SK-N-SH (cell line): Measurements from ENCODE around the gene CIC. TPM values are rescaled to one million over a fixed set of nuclear protein-coding genes. Genes with fewer than 3 reads are reported as not detected.

Experiments
- CTCF ChIA-PET: fragments of 300-600, 350-600 bp; formaldehyde crosslinking; extraction: SDS; loops from one replicate; lab custom pipeline; 2021; lab: Yijun Ruan, JAX
- POLR2A ChIA-PET: fragments of 350-600 bp; sonication (Branson Sonifier 250); formaldehyde crosslinking; extraction: SDS; loops from one replicate; lab custom pipeline; 2020; ENCODE audit warnings: antibody characterized with exemption, inconsistent platforms; lab: Yijun Ruan, JAX
- DNase-seq: peaks from one replicate; pipeline ENCODE4 v3.0.0; 2012
- H2AFZ ChIP-seq: fragments of 200-600 bp; sonication (generic); 2 replicates; pipeline ENCODE4 v1.8.1; 2016; ENCODE audit warnings: antibody characterized with exemption, mild to moderate bottlenecking, low read depth
- H3F3A ChIP-seq: fragments of 200-600 bp; sonication (generic); replicated peaks from 2 replicates; pipeline ENCODE3; 2016; ENCODE audit warnings: antibody characterized with exemption, mild to moderate bottlenecking; ENCODE audit not compliant: insufficient read depth
- H3K27ac ChIP-seq, 2 experiments: fragments of 200-500 bp in 1 of 2; fragments of 200-600 bp in 1 of 2; sonication (Bioruptor generic) in 1 of 2; sonication (generic), shearing (Covaris generic) in 1 of 2; 2 replicates each; pipeline versions ENCODE4 v1.5.1 to v1.6.1; 2014 to 2016; ENCODE audit warnings: low read depth in 2 of 2, inconsistent platforms in 1 of 2, low read length in 1 of 2, mild to moderate bottlenecking in 1 of 2, mixed read lengths in 1 of 2
- H3K27me3 ChIP-seq: fragments of 200-600 bp; sonication (generic), shearing (Covaris generic); 2 replicates; pipeline ENCODE4 v1.6.1; 2016; ENCODE audit warnings: mixed run types; ENCODE audit not compliant: insufficient read depth
- H3K36me3 ChIP-seq, 2 experiments: fragments of 200-500 bp in 1 of 2; fragments of 200-600 bp in 1 of 2; sonication (Bioruptor generic) in 1 of 2; sonication (generic) in 1 of 2; replicated peaks in 1 of 2; 2 replicates each; pipeline versions ENCODE3 to v1.5.1; 2014 to 2016; ENCODE audit warnings: low read length in 1 of 2, mild to moderate bottlenecking in 1 of 2; ENCODE audit not compliant: insufficient read depth in 2 of 2, control insufficient read depth in 1 of 2
- H3K4me1 ChIP-seq, 2 experiments: fragments of 200-500 bp in 1 of 2; fragments of 200-600 bp in 1 of 2; sonication (Bioruptor generic) in 1 of 2; sonication (generic), shearing (Covaris generic) in 1 of 2; 2 replicates each; pipeline versions ENCODE4 v1.5.1 to v1.6.1; 2014 to 2016; ENCODE audit warnings: low read depth in 1 of 2, low read length in 1 of 2, mixed run types in 1 of 2; ENCODE audit not compliant: insufficient read depth in 2 of 2, control insufficient read depth in 1 of 2
- H3K4me2 ChIP-seq: fragments of 200-600 bp; sonication (generic), shearing (Covaris generic); 2 replicates; pipeline ENCODE4 v1.6.1; 2017; ENCODE audit warnings: mixed run types
- H3K4me3 ChIP-seq, 2 experiments: fragments of 200-500 bp in 1 of 2; fragments of 200-600 bp in 1 of 2; sonication (Bioruptor generic) in 1 of 2; sonication (generic), shearing (Covaris generic) in 1 of 2; 2 replicates each; pipeline versions ENCODE4 v1.5.1 to v1.8.1; 2014 to 2016; ENCODE audit warnings: low read depth in 2 of 2, inconsistent platforms in 1 of 2, low read length in 1 of 2, mild to moderate bottlenecking in 1 of 2, mixed read lengths in 1 of 2, moderate library complexity in 1 of 2
- H3K79me2 ChIP-seq: fragments of 200-600 bp; sonication (generic); 2 replicates; pipeline ENCODE4 v1.8.1; 2017; ENCODE audit warnings: mild to moderate bottlenecking; ENCODE audit not compliant: insufficient read depth
- H3K9ac ChIP-seq: fragments of 200-600 bp; sonication (generic); 2 replicates; pipeline ENCODE4 v1.6.1; 2017; ENCODE audit warnings: mixed run types
- H3K9me2 ChIP-seq: fragments of 200-600 bp; sonication (generic); 2 replicates; pipeline ENCODE4 v1.6.1; 2017; ENCODE audit warnings: mixed run types
- H3K9me3 ChIP-seq: fragments of 200-600 bp; sonication (generic); 2 replicates; pipeline ENCODE4 v1.6.1; 2017; ENCODE audit warnings: mixed run types, mild to moderate bottlenecking, moderate library complexity
- H4K20me1 ChIP-seq: fragments of 200-600 bp; sonication (generic); 2 replicates; pipeline ENCODE4 v1.6.1; 2017; ENCODE audit warnings: mild to moderate bottlenecking, mixed run types; ENCODE audit not compliant: insufficient read depth
- CHD2 ChIP-seq: fragments of 150-350 bp; IDR thresholded peaks from 2 replicates; pipeline ENCODE4 v1.6.1; 2018; ENCODE audit warnings: low read length; ENCODE audit not compliant: partially characterized antibody
- FOSL2 ChIP-seq: IDR thresholded peaks from 2 replicates; pipeline ENCODE4 v1.4.0; 2012; ENCODE audit warnings: low read depth, mild to moderate bottlenecking, moderate library complexity, borderline replicate concordance
- FOXM1 ChIP-seq: IDR thresholded peaks from 2 replicates; pipeline ENCODE4 v1.4.0; 2012; ENCODE audit warnings: low read depth, mild to moderate bottlenecking
- MAX ChIP-seq: IDR thresholded peaks from 2 replicates; pipeline ENCODE4 v1.4.0; 2012; ENCODE audit warnings: low read depth
- MEF2A ChIP-seq: IDR thresholded peaks from 2 replicates; pipeline ENCODE4 v1.4.0; 2012; ENCODE audit warnings: low read depth, borderline replicate concordance
- PBX3 ChIP-seq: IDR thresholded peaks from 2 replicates; pipeline ENCODE4; 2012
- RAD21 ChIP-seq: IDR thresholded peaks from 2 replicates; pipeline ENCODE4 v1.6.1; 2012; ENCODE audit warnings: mild to moderate bottlenecking, low read length
- REST ChIP-seq: IDR thresholded peaks from 2 replicates; pipeline ENCODE4 v1.6.1; 2012; ENCODE audit warnings: mild to moderate bottlenecking, low read depth, low read length, moderate library complexity
- RXRA ChIP-seq: IDR thresholded peaks from 2 replicates; pipeline ENCODE4 v1.4.0; 2012; ENCODE audit warnings: low read depth, mild to moderate bottlenecking, borderline replicate concordance
- SMC3 ChIP-seq: IDR thresholded peaks from 2 replicates; pipeline ENCODE4 v1.6.1; 2012; ENCODE audit warnings: low read depth, low read length, improper control_type of control experiment
- TAF1 ChIP-seq: IDR thresholded peaks from 2 replicates; pipeline ENCODE4 v1.6.1; 2012; ENCODE audit warnings: low read depth, mild to moderate bottlenecking, low read length, moderate library complexity, borderline replicate concordance
- TCF12 ChIP-seq: IDR thresholded peaks from 2 replicates; pipeline ENCODE4 v1.4.0; 2012
- USF1 ChIP-seq: IDR thresholded peaks from 2 replicates; pipeline ENCODE4 v1.4.0; 2012; ENCODE audit warnings: low read depth, borderline replicate concordance
- USF2 ChIP-seq: fragments of 150-350 bp; IDR thresholded peaks from 2 replicates; pipeline ENCODE4 v1.6.1; 2017; ENCODE audit warnings: antibody characterized with exemption, low read length, low read depth, borderline replicate concordance
- WGBS: methylation state at CpG from one replicate; pipeline ENCODE4 v1.1.6; 2017; ENCODE audit warnings: low lambda C conversion rate; 5-methylcytosine and 5-hydroxymethylcytosine counted together
- polyA plus RNA-seq, 3 experiments: library from polyadenylated mRNA; depleted of rRNA; stranded (reverse); fragments of >200 nt; gene quantifications; 2 replicates each; pipeline ENCODE4 v1.2.3, GENCODE V29; 2012

Gene CIC
- polyA plus RNA-seq, 1 of the 3 experiments (the other 2 are of a cell fraction): 16.9 TPM

- no peak overlapping the region for H2AFZ ChIP-seq
- no peaks in the 10 kb centered on the region for H3K9me2 ChIP-seq
- ChIA-PET CTCF (interaction anchor here (4.2 to 7.1 kb wide), 2 partner anchors 16 to 31 kb away, joined by 60 to 205 read pairs; partner anchors contain the start of gene GSK3A), POLR2A (interaction anchor here (3.9 to 4.2 kb wide), 2 partner anchors 30 to 33 kb away, joined by 28 to 35 read pairs; partner anchors contain the start of gene GSK3A)
- TF ChIP-seq USF1: no peak
- TF ChIP-seq SMC3: no peak
- no peak for TF ChIP-seq CHD2
- TF ChIP-seq RXRA: no peak
- no peak for TF ChIP-seq FOSL2
- TF ChIP-seq TCF12: no peak
- no peak for TF ChIP-seq MEF2A
- no peak for TF ChIP-seq MAX
- TF ChIP-seq REST: no peak
- no peak for TF ChIP-seq RAD21
- TF ChIP-seq PBX3: no peak
- no peak for TF ChIP-seq USF2
- no peak for TF ChIP-seq FOXM1
- no peak for TF ChIP-seq TAF1
- peaks cover 39% of the 10 kb centered on the region for H3F3A ChIP-seq
- no peak overlapping the region for H3K4me3 ChIP-seq
- peak overlapping the region; percentile 93 to 96; a peak in 3 of 4 replicates for H3K27ac ChIP-seq
- no peaks in the 10 kb centered on the region for H4K20me1 ChIP-seq
- peaks cover 76% of the 10 kb centered on the region for H3K79me2 ChIP-seq
- no peak for DNase-seq
- no peak overlapping the region for H3K9ac ChIP-seq
- H3K36me3 ChIP-seq: peaks cover 13 to 38% of the 10 kb centered on the region in 2 experiments
- no peaks in the 10 kb centered on the region for H3K9me3 ChIP-seq
- 72% methylated on average over 2 of the region's 4 CpGs for WGBS
- H3K27me3 ChIP-seq: no peaks in the 10 kb centered on the region
- 0 out of 2 replicates have a peak overlapping the region, but pooled peaks have one; percentile 33 for H3K4me2 ChIP-seq
- peaks cover 37 to 57% of the 10 kb centered on the region in 2 experiments; a peak in 3 of 4 replicates for H3K4me1 ChIP-seq
Observed at GRCh38 chr19:42276821-42277220, 7.8 kb downstream of the CIC start.
